ENCODE measurements around the gene CGRRF1.

Gene CGRRF1

DNA sequence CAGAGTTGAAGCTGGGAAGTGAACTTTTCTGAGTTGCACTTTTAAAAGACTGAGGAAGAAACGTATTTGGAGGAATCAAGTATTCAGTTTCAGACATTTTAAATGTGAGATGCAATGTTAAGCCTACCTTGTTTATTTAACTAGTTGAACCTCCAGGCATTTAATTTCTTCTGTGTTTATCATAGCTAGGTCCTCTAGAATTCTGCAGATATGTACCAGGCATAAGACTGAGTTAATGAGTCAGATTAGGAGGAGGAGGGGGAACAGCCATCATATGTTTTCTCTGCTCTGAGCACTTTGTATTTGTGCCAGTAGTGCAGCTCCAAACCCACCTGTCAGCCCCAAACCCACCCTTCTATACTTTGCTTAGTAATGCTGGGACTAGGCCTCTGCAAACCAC, 40.8 kb downstream of the CGRRF1 start:
- no peak for ATAC-seq

DNA sequence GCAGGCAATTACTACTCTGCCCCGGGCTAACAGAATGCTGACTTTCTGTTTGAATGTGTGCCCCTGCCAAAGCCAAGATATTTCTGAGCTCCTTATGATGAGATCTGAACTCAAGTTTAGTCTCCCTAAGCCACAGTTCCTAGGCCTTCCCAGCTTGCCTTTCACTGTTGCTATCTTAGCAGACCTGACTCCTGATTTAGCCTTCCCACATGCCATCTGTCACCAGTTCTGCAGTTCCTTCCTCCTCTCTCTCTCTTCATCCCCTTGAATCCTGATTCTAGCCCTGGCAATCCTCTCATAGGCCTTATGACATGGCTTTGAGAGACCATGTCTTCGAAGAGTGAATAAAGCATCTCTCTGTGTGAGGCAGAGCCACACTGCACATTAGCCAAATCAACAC, 44.7 kb downstream of the CGRRF1 start:
- no peak for ATAC-seq

DNA sequence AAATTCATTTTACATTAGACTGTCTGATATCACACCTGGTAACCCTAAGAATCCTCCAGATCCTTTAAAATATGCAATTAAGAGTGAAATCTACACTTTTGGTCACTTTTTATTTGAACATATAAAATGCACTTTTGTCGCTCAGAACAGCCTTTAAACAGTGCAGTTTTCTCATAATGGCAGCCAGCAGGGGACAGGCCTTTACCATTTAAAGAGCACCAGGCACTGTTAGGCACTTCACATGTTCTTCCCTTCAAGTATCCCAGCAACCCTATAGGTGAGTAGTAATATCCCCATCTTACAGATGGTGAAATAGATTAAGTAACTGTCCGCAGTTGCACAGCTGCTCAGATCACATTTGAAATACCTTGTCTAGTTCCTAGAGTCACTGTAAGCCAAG, 45.9 kb downstream of the CGRRF1 start:
- ATAC-seq = no peak

DNA sequence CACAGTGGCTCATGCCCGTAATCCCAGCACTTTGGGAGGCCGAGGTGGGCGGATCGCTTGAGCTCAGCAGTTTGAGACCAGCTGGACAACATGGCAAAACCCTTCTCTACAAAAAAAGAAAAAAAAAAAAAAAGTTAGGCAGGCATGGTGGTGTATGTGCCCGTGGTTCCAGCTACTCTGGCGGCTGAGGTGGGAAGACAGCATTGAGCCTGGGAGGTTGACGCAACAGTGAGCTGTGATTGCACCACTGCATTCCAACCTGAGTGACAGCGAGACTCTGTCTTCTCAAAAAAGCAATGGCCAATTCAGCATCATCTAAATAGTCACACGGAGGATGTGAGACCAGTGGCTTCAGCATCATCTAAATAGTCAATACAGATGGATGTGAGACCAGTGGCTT, 46.8 kb downstream of the CGRRF1 start:
- no peak for ATAC-seq

DNA sequence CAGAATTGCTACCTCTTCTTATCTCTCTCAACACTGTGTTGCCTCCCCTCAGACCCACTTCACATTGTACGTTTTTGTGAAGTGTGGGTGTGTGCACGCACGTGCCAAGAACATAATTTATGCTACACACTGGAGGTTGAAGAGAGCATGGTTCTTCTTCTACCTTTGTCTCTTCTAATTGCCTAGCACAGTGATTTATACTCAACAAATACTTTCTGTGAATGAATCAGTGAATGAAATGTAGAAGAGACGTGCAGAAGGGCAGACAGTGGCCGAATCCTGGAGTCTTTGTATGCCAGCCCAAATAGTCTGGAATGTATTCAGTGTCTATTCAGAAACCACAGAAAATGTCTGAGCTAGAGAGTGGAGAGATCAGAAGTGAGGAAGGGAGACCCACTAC, 52.6 kb downstream of the CGRRF1 start:
- no peak for ATAC-seq

DNA sequence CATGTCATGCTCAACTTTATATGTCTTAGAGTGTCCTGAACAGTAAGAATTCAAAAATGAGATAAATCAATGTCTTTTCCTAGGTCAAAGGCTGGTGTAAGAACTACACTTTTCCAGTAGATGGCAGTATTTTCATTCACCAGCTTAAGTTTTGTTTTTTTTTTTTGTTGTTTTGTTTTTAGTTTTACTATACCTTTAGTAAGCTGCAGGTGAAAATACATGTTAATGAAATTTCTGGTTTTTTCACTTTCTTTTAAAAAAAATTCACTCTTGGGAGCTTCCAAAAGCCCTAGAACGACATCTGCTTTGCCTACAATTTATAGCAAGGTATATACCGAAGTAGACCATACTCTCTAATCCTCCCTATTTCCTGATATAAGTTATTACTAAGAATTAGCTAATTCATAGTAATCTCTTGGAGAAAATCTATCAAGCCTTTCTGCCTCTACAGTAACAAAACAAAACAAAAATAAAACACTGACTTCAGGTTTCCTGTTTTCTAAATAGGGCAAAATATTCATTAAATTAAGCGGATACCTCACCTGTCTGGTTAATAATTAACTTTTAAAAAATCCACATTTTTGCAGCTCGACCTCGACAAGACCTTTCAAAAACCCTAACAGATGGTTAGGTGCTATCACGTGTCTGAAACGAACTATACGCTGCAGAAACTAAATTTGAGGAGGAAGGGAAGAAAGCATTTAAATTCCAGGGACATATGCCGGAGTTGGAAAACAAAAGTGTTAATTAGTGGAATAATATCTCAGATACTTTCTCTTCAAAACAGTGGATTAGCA, 54.6 kb downstream of the CGRRF1 start:
- no peak for ATAC-seq

DNA sequence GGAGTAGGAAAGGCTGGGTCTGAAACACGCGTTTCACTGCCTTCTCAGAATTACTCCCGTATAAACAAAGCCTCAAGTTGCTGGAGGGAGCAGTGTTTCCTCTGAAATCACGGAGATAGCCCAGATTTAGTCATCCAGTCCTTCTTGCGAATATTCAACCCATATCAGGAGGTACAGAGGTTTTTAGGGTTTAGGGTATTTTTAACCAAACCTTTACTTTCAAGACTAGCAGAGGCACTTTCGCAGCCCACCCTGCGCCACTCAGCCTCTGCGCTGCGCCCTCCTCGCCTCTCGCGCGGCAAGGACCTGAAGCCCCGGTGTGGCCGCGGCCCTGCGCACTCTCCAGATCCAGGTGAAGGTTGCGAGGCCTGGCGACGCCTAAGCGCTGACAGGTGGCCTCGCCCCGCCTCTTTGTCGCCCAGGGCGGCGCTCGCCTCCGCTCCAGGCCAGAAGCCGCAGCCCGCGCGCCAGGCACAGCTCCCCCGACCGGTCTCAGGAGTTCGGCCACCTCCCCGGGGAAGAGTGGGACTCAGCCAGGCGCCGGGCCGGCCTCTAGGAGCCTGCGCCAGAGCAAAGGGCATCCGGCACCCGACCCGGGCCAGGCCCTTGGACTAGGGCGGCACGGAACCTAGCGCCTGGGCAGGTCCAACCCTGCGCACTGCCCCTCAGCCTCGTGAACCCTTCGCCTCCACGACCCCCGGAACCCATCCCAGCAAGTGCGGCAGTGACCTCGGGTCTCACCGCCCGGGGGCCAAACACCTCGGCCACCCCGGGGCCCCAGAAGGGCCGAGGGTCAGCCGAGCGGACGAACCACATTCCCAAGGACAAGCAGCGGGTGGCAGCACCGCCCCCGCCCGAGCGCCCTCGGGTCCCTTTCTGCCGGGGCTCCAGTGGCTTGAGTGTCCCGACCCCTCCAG, 55.4 kb downstream of the CGRRF1 start:
- peak; percentile 36 to 45 for ATAC-seq

DNA sequence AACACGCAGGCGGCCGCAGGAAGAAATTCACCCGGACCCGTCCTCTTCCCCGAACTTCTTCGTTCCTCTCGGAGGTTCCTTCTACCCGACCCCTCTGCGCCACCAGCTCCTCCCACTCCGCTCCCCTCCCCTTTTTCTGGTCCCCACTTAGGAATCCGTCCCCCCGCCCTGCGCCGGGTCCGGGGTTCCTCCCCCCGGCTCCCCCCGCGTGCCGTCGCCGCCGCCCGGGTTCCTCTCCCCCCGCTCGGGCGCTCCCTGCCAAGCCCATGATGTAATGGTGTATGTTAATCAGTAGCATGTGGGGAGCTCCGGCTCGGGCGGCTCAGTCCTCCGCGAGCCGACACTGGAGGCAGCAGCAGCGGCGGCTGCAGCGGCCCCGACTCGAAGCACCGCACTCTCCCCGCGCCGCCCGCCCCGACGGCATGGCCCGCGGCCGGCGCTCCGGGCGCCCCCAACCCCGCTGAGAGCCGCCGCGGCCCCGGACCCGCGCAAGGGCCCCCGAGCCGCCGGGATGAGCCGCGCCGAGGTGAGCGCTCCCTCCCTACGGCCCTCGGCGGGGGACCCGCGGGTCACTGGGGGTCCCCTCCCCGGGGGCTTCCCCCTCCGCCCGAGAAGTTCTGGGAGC, 56.2 kb downstream of the CGRRF1 start:
- ATAC-seq = peak; percentile 79 to 80

DNA sequence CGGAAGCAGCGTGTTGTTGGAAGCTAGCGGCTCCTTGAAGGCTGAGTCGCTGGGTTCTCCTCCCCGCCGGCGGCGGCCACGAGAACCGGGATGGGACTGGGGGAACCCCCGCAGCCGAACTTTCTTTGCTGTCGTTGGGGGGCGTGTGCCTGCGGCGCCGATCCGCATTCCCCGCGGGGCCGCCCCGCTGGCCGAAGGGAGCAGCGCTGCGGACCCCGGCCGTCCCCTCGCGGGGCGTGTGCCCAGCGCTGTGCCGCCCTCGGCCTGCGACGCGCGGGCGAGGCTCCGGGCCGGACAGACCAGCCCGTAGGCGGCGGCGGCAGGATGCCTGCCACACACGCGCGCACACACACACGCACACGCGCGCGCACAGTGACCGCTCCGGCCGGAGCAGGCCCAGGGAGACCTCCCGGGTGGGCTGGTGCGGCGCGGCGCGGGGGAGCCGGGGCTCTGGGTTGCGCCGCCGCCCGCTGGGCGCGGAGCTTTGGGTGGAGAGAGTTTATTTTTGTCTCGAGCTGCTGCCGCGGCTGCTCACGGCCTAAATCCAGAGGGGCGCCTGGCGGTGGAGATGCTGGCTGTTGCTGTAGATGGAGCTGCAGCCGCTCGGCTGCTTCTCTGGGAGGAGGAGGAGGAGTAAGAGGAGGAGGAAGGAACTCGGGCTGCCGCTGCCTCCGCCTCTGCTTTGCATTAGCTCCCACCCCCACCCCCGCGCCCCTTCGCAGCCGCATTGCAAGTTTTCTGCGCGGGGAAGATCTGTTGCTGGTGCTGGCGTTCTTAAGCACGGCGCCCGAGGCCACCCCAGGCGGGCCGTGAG, 56.9 kb downstream of the CGRRF1 start, which contains the start of gene SAMD4A:
SAMD4A (plus strand) TSS at position 719 of the 814 bp plus-strand sequence. CDS start 789 bp downstream, outside the sequence.
- ATAC-seq = peak; percentile 21 to 28

DNA sequence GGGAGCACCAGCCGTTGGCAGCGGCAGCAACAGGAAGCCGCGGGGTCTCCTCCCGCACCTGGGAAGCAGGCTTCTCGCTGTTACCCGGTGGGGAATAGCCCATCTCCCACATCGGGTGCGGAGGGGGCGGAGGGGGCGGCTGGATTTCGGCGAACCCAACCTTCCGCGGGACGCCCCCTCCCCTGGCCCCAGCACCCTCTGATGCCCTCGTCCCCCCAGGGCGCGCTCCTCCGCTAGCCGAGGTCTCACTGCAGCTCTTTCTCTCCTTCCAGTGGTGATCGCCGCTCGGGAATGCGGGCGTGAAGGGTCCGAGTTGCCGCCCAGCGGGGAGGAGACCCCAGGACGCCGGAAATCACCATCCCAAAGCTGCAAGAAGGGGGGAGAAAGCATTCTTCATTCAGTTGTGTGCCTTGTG, 57.5 kb downstream of the CGRRF1 start:
- ATAC-seq = no peak

DNA sequence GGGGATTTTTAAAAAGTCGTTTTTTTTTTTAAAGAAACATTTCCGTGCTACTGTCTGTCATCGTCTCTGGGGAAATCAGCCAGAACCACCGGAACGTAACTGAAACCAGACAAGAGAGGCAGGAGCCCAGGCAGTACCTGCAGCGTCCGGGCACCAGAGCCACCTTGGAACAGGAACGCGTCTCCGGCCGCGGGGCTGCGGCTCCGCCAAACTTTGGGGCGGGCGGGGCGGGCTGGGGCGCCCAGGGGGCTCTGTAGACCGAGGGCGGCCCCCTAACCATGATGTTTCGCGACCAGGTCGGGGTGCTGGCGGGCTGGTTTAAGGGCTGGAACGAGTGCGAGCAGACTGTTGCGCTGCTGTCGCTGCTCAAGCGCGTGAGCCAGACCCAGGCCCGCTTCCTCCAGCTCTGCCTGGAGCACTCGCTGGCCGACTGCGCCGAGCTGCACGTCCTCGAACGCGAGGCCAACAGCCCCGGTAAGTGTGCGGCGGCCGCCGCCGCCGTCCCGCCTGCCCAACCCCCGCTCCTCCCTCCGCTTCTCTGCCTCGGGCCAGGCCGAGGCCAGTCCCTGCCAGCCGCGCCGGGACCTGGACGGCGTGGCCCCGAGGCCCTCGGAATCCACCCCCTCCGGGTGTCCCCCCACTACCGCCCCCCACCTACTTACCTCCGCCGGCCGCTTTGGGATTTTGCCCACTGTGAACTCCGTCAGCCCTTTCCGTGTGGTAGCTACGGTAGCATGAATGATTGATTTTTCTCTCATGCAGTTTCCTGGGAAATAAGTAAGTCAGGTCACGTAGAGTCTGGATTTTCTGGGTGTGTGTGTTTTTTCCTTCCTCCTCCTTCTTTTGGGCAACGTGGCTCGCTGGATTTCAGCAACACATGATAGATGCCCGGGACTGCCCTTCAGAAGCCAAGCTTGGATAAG, 58.2 kb downstream of the CGRRF1 start:
- peak; percentile 29 to 36 for ATAC-seq

DNA sequence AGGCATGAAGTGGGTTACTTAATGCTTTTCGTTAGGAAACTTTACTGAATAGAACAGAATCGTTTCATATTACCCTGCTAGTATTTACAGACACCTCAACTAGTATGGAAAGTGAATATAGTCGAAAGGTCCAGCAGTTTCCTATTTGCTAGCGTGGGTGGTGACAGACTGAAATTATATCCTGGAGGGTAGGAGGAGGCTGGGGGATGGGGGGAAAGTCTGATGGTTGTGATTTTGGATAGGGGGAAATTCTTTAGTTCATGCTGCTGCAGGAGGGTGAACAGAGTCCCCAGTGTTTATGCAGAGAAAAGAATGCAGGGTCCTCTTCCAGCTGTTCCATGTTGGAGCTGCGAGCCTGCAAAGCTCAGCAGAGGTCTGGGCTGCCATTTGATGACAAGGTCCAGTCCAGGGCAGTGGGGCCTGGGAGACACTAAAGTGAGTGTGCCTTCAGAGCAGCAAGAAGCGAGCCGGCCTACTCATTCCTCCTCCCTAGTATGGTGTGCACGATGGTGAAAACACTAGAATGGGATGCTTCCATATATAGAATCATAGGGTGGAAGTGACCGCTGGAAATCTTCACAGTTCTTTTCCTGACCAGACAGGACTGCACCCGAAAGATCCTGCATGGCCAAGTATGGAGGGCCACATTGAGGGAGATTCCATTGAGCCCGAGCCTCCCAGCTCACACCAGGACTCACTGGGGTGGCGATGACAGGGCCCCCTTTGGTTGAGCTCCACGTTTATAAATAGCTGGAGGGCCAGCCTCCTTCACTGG, 59.3 kb downstream of the CGRRF1 start:
- ATAC-seq = no peak

DNA sequence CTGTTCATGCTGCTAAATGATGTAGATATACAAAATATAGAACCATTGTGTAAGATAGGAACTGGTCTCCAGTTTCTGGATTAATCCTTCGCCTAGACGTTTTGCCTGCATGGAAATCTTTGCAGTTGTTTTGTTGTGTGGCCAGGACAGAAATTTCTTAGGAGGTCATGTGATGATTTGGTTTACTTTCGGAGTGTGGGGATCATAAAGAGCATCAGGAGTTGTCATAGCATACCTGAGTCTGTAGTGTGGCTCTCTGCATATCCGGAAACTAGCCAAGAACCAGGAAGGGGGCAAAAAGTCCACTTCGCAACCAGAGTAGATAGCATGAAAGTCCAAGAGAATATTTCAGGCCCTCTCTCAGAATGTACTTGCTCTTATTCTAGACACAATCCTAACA, 60.3 kb downstream of the CGRRF1 start:
- ATAC-seq = no peak

DNA sequence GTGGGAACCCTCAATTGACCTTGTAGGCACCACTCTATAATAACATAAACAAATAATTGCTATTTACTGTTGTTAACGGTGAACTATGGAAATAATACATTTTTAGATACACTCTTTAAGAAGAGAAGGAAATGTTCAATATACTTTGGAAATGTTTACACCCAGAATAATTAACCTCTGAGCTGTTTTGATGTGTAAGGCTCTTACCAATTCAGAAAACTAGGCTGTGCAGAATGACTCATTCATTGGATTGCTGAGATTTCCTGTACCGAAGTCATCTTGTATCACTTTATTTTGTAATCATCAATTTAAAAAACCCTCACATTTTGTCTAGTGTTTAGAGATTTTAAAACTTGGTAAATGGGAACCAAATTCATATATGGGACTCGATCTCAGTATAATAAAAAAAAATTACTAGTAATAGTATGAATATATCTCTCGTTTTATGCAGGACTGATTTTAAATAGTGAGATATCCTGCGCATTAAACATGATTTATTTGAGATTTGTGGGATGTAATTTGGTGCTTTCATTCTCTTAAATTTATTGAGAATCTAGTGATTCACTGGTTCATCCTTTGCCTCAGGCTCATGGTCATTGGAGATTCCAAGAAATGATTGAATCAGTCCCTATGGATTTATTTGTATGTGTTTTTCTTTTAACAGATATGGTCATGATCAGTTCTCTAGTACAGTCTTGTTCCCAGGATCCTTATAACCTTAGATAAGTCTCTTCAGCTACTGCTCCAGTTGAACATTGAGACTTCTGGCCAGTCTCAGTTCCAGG, 61.1 kb downstream of the CGRRF1 start:
- no peak for ATAC-seq

DNA sequence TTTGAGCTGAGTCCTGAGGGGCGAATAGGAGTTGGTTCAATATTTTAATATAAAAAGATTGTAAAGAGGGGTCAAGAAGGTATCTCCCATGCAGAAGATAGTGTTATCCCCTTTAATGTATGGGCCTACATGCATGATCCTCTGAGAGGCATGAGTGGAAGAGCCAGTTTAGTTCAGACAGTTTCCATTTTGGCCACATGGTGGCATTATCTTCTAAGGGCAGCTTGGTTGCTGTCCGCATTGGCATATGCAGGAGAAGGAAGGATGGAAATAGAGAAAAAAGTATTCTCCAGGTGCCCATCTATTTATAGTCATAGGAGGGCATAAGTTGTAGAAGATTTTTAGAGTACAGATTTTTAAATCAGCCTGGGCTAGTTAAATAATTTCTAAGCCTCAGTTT, 62.6 kb downstream of the CGRRF1 start:
- no peak for ATAC-seq

DNA sequence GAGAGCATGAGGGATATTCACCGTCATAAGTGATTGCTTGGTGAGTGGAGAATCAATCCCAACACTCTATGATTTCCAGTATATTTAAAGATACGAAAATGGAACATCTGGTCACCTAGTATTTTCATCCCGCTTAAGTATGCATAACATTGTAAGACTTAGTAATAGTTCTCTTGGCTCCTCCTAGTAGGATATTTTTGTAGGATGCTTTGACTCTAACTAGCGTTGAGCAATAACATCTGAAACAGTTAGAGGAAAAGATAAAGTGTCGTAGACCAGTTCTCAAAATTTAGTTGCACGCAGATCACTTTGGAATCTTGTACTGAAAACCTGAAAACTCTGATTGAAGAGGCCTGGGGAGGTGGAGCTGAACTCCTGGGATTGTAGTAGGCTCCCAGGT, 64.8 kb downstream of the CGRRF1 start:
- no peak for ATAC-seq

DNA sequence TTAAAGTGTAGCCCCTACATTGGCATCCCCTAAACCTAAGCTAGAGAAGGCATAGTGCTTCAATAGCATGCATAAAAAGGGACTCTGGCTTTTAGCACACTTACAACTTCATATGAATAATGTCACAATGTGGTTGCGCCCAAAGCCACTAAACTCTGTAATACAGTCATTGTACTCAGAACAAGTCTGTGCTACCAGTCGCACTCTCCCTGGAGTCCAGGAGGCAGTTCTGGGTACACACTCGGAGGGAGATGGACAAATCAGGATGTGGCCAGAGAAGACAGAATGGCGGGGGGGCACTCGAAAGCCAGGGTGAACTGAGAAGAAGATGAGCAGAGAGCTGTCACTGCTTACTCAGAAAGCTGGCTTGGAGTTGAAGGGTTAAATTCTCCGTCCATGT, 67.8 kb downstream of the CGRRF1 start:
- no peak for ATAC-seq

DNA sequence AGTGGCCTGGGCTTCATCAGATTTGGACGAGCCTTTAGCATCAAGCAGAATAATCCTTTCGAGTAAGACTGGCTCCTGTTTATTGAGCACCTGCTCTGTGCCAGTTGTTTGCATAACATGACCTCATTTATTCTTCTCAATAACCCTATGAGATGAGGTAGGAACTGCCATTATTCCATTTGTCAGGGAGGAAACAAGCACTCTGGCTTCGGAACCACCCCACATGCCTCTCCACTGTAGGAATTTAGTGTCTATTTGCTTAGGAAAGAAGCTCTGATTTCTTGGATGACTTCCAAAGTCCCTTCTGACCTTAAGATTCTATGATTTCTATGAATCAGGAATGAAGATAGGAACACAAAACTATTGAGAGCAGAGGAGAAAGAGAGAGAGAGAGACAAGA, 68.3 kb downstream of the CGRRF1 start:
- ATAC-seq = no peak

DNA sequence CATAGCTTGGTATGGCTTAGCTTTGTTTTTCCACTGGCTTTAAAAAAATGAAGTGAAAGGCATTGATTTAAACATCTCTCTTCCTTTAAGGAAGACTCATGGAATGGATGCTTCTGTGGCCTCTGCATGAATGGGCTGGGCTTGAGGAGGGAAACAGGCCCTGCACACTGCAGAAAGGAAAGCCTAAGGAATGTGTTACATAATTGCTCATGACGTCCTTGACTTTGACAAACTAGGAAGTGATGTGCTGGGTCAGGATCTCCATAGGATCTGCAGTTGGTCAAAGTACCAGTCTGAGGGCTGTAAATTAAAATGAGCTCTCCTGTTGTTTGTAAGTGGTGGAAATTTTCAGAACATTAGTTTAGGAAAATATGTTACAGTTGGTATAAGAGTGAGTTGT, 69.9 kb downstream of the CGRRF1 start:
- ATAC-seq = no peak

DNA sequence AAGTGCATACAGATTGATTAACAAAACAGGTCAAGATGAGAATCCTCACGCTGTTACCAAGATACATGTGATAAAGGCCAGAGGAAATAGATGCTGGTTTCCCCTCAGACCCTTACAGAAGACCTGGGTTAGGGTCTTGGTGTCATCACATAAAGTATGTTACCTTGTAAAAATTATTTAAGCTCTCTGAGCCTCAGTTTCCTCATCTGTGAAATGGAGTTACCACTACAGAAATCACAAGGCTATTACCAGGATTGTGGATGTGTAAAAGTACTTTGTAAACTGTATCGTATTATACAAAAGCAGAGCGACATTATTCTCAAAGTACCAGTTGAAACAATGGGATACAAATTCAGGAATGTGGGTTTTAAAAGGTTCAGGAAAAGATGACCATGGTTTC, 71.2 kb downstream of the CGRRF1 start:
- ATAC-seq = no peak

Measured in activated CD4-positive, CD25-positive, alpha-beta regulatory T cell treated with anti-CD3 and anti-CD28 coated beads, Interleukin-2, amount 50 U/mL, for 24 hours (primary cell).